Naive thymus-derived CD8-positive, alpha-beta T cell (primary cell): ENCODE results near the gene RETREG2. TPM values are rescaled to one million over a fixed set of nuclear protein-coding genes. Genes with fewer than 3 reads are reported as not detected.

Experiments
- ATAC-seq, 2 donors: fragments of 150-1000 bp; cut with Tn5 transposase in 1 of 2; sonication (Bioruptor Pico), chemical (Tn5 transposase) in 1 of 2; 1 replicate in 1 of 2; 2 replicates in 1 of 2; pipeline ENCODE4 v1.10.0; 2021; ENCODE audit warnings: mild to moderate bottlenecking in 2 of 2, moderate library complexity in 2 of 2
- POLR2A ChIA-PET: fragments of 350-600 bp; sonication (Branson Sonifier 250); formaldehyde crosslinking; loops from one replicate; lab custom pipeline; 2021; ENCODE audit warnings: antibody characterized with exemption; lab: Charles Lee
- DNase-seq, 10 donors: peaks; one replicate each; pipeline versions ENCODE4 v3.0.0 to v3.0.0-alpha.2; 2020 to 2022
- H3K27ac Mint-ChIP-seq, 10 donors: one replicate each; pipeline ENCODE4 v1.8.0; 2020 to 2022; ENCODE audit warnings: mild to moderate bottlenecking in 10 of 10, mixed read lengths in 10 of 10, moderate library complexity in 4 of 10, inconsistent platforms in 1 of 10
- H3K27me3 Mint-ChIP-seq, 5 donors: one replicate each; pipeline ENCODE4 v1.8.0; 2021 to 2022; ENCODE audit warnings: mixed read lengths in 5 of 5
- H3K36me3 Mint-ChIP-seq, 3 donors: one replicate each; pipeline ENCODE4 v1.8.0; 2020 to 2022; ENCODE audit warnings: mixed read lengths in 3 of 3, mild to moderate bottlenecking in 2 of 3, inconsistent platforms in 1 of 3
- H3K4me1 Mint-ChIP-seq, 4 donors: one replicate each; pipeline ENCODE4 v1.8.0; 2021 to 2022; ENCODE audit warnings: mixed read lengths in 4 of 4
- H3K4me3 Mint-ChIP-seq, 10 donors: one replicate each; pipeline ENCODE4 v1.8.0; 2020 to 2022; ENCODE audit warnings: mild to moderate bottlenecking in 10 of 10, mixed read lengths in 10 of 10, moderate library complexity in 6 of 10, inconsistent platforms in 1 of 10
- H3K9me3 Mint-ChIP-seq, 9 donors: one replicate each; pipeline ENCODE4 v1.8.0; 2020 to 2022; ENCODE audit warnings: mixed read lengths in 9 of 9, mild to moderate bottlenecking in 3 of 9, inconsistent platforms in 1 of 9, moderate library complexity in 1 of 9
- polyA plus RNA-seq, 3 donors: library from polyadenylated mRNA; unstranded; fragments of 300-500 nt; fragmentation: Illumina TruSeq; gene quantifications; one replicate each; pipeline ENCODE4 v1.2.3, GENCODE V29; 2021
- total RNA-seq, 8 experiments: library from RNA in 2 of 8; stranded (reverse) in 2 of 8; gene quantifications; one replicate each; pipeline ENCODE4 v1.2.3 and lab custom pipeline; 2021 to 2026

RETREG2 gene
- total and polyA plus RNA-seq, 5 experiments from 2014 or later: 52.0 to 113 (median 64.3) TPM

DNA sequence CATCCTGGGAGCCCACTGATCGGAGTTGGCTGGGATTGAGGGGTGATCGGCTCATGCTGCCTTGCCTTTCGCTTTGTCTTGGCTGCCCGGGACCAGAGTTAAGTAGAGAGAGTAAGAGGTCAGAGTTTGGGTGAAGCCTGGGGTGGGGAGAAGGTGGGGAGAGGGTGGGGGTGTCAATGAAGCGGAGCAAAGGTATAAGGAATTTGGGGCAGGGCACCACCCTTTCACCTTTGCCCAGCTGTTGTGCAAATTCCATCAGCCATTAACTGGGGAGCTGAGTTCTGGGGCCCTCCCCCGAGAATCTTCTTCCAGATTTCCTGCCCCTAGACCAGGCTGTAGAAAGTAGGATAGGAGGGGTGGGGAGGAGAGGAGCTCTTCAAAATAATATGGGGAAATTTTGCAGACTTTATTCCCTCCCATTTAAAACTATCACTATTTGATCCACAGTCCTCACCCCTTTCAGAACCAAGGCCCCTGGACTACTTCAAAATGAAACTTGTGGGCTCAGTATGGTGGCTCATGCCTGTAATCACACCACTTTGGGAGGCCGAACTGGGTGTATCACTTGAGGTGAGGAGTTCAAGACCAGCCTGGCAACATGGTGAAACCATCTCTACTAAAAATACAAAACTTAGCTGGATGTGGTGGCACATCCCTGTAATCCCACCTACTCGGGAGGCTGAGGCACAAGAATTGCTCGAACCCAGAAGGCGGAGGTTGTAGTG, 8.0 kb upstream of the RETREG2 start, which contains the start of gene SLC23A3:
Gene SLC23A3, minus strand, starts transcription at position 100 of the 725 bp plus-strand sequence. Its CDS starts 45 bp downstream, at position 55.
- Mint-ChIP-seq H3K27ac (peak within 1 kb of the TSS in 4 of 10 donors; percentile 11 to 63 (median 36)), H3K4me3 (no peak within 1 kb of the TSS)
- POLR2A ChIA-PET: interaction anchor here (1.4 to 18.9 kb wide), 3 partner anchors 10 to 32 kb away, joined by 4 to 674 read pairs (median 13); partner anchors contain the start of gene ZFAND2B

DNA sequence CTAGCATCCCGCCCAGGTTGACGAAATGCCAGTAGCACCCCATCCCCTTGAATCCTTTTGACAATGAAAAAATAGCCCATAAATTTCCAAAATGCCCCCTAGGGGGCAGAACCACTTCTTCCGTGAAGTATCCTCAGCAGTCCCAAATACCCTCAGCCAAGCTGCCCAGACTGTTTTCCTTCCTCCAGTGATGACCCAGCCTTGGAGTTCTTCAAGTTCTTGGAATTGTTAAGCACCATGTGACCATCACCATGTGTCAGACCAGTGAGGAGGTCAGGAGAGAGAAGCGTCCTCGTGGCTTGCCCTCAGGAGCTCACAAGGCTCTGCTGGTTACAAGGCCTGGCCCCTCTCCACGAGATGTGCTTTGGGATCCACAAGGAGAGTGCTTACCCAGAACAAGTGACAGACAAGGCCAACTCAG, 6.8 kb upstream of the RETREG2 start:
- Mint-ChIP-seq H3K9me3 (no peaks in the 10 kb centered on the region), H3K27ac (peak overlapping the region in 8 of 10 donors; percentile 21 to 89 (median 48)), H3K27me3 (no peaks in the 10 kb centered on the region), H3K4me1 (peaks cover 22 to 46% (median 35%) of the 10 kb centered on the region in 4 donors), H3K36me3 (peaks cover 5 to 43% (median 8%) of the 10 kb centered on the region in 3 donors), H3K4me3 (peak overlapping the region in 1 of 10 donors; percentile 60)
- ATAC-seq: peak; percentile 65 to 74
- DNase-seq: peak in 7 of 10 donors; percentile 20 to 62 (median 37)
- POLR2A ChIA-PET: interaction anchor here (0.5 to 18.9 kb wide), 7 partner anchors 10 to 790 kb away, joined by 3 to 674 read pairs (median 4); partner anchors contain the start of genes ANKZF1, ATG9A, GLB1L and STK16

More for the DNA sequence above, 8.0 kb upstream of the RETREG2 start, which contains the start of gene SLC23A3:
- Mint-ChIP-seq H3K4me1 (peaks cover 23 to 35% (median 24%) of the 10 kb centered on the region in 4 donors), H3K36me3 (peaks cover 5 to 40% (median 8%) of the 10 kb centered on the region in 3 donors), H3K9me3 (no peaks in the 10 kb centered on the region), H3K27me3 (no peaks in the 10 kb centered on the region)
- ATAC-seq (no peak), DNase-seq (no peak)

DNA sequence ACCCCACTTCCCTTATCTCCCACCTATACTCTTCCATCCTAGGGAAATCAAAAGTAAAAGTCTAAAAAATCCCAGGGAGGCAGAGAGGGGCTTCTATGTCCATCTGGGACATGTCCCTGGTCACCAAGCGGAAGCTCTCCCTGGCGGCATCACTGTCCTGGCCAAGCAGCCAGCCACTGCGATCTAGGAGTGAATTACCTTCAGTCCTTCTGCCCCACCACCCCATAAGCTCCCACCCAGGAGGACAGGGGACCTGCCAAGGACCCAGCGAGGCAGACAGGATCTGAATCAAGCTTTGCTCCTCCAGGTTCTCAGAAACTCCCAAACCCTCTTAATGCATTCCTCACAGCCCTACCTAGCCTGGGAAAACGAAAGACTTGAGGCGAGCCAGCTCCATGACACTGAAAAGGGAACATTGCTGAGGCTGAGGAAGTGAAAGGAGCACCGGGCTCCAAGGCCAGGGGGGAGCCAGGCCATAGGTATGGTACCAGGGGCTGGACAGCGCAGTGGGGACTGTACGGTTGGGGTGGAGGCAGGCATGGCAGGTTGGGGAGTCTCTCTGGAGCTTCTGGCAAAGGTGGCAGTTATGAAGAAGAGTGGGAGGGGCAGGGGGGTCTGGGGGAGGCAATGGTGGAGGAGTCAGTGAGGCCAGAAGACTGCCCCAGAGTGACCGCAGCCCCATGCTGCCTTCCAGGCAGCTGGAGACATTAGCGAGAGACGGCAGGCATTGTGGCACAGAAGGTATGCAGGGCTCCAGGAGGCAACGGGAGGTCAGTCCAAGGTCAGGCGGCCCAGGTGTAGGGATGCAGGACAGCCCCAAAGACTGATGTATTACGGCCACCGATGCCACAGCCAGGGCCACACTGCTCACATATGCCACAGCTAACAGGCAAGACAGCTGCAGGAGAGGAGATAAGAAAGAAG, 5.6 kb upstream of the RETREG2 start:
- peak overlapping the region in 2 of 10 donors; percentile 14 to 38 for H3K4me3 Mint-ChIP-seq
- H3K9me3 Mint-ChIP-seq: no peaks in the 10 kb centered on the region
- H3K4me1 Mint-ChIP-seq: peaks cover 27 to 48% (median 40%) of the 10 kb centered on the region in 4 donors
- peaks cover 5 to 43% (median 8%) of the 10 kb centered on the region in 3 donors for H3K36me3 Mint-ChIP-seq
- no peak for DNase-seq
- peak overlapping the region in 6 of 10 donors; percentile 27 to 76 (median 42) for H3K27ac Mint-ChIP-seq
- H3K27me3 Mint-ChIP-seq: no peaks in the 10 kb centered on the region
- POLR2A ChIA-PET: interaction anchor here (1.2 to 18.9 kb wide), 4 partner anchors 9 to 57 kb away, joined by 4 to 674 read pairs (median 9); partner anchors contain the start of genes ANKZF1, ATG9A, NHEJ1 and ZFAND2B
- ATAC-seq: no peak

DNA sequence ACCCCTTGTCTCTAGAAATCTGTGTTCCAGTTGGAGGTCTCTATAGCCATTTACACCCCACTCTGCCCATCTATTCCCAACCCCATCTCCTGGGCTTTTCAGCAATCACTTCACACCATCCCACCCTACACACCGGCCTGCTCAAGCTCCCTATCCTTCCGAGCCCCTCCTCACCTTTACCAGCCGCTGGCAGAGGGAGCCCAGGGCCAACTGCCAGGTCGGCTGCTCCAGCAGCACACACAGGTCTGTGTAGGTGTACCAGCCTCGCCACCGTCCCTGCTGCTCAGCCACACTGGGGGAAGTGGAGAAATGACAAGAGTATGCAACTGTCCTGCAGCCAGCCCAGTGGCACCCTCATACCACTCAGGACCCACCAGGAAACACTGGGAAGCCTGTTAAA, 4.9 kb upstream of the RETREG2 start:
- no peaks in the 10 kb centered on the region for H3K27me3 Mint-ChIP-seq
- POLR2A ChIA-PET: interaction anchor here (2.7 to 18.9 kb wide), 2 partner anchors 8 to 29 kb away, joined by 13 to 674 read pairs; partner anchors contain the start of gene ZFAND2B
- ATAC-seq: no peak
- H3K9me3 Mint-ChIP-seq: no peaks in the 10 kb centered on the region
- peak overlapping the region in 1 of 10 donors; percentile 38 for H3K4me3 Mint-ChIP-seq
- DNase-seq: no peak
- peak overlapping the region in 3 of 10 donors; percentile 32 to 76 (median 53) for H3K27ac Mint-ChIP-seq
- H3K4me1 Mint-ChIP-seq: peaks cover 27 to 48% (median 43%) of the 10 kb centered on the region in 4 donors
- H3K36me3 Mint-ChIP-seq: peaks cover 5 to 43% (median 8%) of the 10 kb centered on the region in 3 donors

DNA sequence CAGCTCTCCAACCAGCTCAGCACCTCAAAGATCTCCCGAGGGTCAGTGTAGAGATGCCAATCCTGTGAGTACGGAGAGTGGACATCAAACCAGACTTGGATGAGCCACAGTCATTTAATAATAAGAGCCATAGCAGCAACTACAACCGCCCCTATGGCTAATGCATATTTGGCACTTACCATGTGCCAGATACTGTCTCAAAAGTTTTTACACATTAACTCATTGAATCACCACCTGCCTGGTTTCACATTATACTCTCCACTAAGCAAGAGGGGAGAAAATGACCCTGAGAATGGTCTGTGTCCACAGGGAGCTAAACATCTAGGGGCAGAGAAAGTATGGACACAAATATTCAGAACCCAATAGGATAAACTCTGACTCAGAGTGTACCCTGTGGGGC, 3.9 kb upstream of the RETREG2 start:
- Mint-ChIP-seq H3K27ac (peak overlapping the region in 9 of 10 donors; percentile 60 to 95 (median 81)), H3K36me3 (peaks cover 5 to 43% (median 8%) of the 10 kb centered on the region in 3 donors), H3K9me3 (no peaks in the 10 kb centered on the region), H3K4me1 (peaks cover 34 to 54% (median 49%) of the 10 kb centered on the region in 4 donors), H3K4me3 (peak overlapping the region in 9 of 10 donors; percentile 50 to 98 (median 69)), H3K27me3 (no peaks in the 10 kb centered on the region)
- DNase-seq (no peak), ATAC-seq (no peak)
- POLR2A ChIA-PET: interaction anchor here (3.9 to 18.9 kb wide), 3 partner anchors 9 to 78 kb away, joined by 39 to 674 read pairs (median 111); partner anchors contain the start of genes TUBA4A, TUBA4B and ZFAND2B

DNA sequence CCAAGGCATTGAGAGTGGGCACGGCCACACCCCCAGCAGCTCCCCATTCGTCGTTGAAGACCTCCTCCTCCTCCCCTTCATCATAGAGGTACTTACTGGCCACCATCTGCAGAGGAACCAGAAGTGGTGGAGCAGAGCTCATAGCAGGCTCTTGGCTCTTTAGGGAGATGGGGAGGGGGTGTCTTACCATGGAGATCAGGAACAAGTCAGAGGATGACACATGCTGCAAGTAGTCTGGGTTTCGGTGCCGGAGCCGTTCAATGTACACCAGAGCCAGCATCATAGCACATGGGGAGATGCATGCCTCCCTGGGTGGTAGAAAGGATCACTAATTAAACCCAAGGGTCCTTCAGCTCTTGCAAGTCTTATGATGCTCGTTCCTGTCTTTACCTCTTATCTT, 3.3 kb upstream of the RETREG2 start:
- peaks cover 5 to 43% (median 8%) of the 10 kb centered on the region in 3 donors for H3K36me3 Mint-ChIP-seq
- no peaks in the 10 kb centered on the region for H3K9me3 Mint-ChIP-seq
- POLR2A ChIA-PET: interaction anchor here (1.1 to 18.9 kb wide), 6 partner anchors 10 to 104 kb away, joined by 3 to 674 read pairs (median 36); partner anchors contain the start of genes DNAJB2, TUBA4A, TUBA4B and ZFAND2B
- no peak for DNase-seq
- H3K4me3 Mint-ChIP-seq: peak overlapping the region; percentile 50 to 98 (median 72)
- peaks cover 37 to 59% (median 56%) of the 10 kb centered on the region in 4 donors for H3K4me1 Mint-ChIP-seq
- H3K27me3 Mint-ChIP-seq: no peaks in the 10 kb centered on the region
- no peak for ATAC-seq
- H3K27ac Mint-ChIP-seq: peak overlapping the region in 7 of 10 donors; percentile 63 to 92 (median 76)

DNA sequence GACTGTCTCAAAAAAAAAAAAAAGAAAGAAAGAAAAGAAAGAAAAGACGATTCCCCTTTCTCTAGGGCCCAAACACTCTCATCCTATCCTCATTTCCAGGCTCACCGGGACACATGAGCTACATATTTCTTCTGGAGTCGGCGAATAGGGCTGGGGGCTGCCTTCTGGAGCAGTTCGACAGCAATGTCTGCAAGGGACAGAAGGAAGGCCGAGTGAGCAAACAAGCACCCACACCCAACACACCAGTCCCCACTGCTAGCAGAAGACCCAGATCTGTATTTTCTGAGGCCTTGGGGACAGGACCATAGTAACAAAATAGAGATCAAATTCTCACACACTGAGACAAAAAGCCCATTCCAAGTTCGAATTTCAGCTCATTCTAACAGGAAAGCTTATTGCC, 2.6 kb upstream of the RETREG2 start:
- POLR2A ChIA-PET: interaction anchor here (0.7 to 18.9 kb wide), 14 partner anchors 9 to 465 kb away, joined by 3 to 674 read pairs (median 12); partner anchors contain the start of genes ANKZF1, ATG9A, DNAJB2 and GLB1L
- H3K9me3 Mint-ChIP-seq: no peaks in the 10 kb centered on the region
- H3K4me3 Mint-ChIP-seq: peak overlapping the region; percentile 82 to 98 (median 96)
- H3K27ac Mint-ChIP-seq: peak overlapping the region in 9 of 10 donors; percentile 82 to 99 (median 91)
- no peaks in the 10 kb centered on the region for H3K27me3 Mint-ChIP-seq
- H3K36me3 Mint-ChIP-seq: peaks cover 5 to 50% (median 8%) of the 10 kb centered on the region in 3 donors
- H3K4me1 Mint-ChIP-seq: peaks cover 40 to 66% (median 62%) of the 10 kb centered on the region in 4 donors
- ATAC-seq (no peak), DNase-seq (no peak)

DNA sequence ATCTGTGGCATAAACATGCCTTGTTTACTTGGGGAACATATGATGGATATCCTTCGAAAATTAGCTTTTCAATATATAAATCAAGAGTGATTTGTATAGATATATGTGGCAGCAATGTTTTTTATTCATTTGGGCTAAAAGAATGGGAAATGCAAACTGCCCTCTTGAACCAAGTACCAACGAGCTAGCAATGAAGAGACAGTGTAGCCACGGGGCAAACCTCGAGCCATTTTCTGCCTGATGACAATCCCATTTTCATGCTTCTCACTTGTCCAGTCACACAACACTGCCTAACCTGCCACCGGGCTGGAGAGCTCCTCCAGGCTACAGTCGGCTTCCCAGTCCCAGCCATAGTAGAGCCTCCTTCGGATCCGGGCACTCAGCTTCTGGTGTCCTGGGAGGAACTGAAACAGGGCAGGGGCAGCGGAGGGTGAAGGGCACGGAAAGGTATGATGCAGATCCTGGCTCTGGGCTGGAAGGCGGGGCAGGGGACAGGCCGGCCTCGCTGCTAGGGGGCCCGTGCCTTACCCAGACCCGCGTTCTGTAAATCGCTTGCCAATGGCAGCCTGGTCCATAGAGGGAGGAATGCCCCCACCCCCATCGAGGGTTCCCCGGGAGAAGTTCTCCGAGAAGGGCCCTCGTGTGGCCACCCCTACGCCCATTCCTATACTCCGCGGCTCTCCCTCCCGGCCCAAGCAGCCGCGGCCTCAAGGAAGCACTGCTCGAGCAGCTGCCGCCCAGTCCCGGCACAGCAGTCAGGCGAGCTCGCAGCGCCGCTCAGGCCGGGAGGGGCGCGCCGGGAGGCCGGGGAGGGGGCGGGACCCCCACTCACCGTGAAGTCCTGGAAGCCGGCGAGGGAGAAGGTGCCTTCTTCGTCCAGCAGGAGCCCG, 1.9 kb upstream of the RETREG2 start:
- ATAC-seq (peak; percentile 21 to 30), DNase-seq (peak in 5 of 10 donors; percentile 22 to 35 (median 25))
- H3K27me3 Mint-ChIP-seq: no peaks in the 10 kb centered on the region
- peak overlapping the region; percentile 82 to 98 (median 96) for H3K4me3 Mint-ChIP-seq
- H3K27ac Mint-ChIP-seq: peak overlapping the region in 9 of 10 donors; percentile 82 to 99 (median 92)
- peaks cover 5 to 52% (median 12%) of the 10 kb centered on the region in 3 donors for H3K36me3 Mint-ChIP-seq
- POLR2A ChIA-PET: interaction anchor here (0.6 to 18.9 kb wide), 23 partner anchors 9 to 466 kb away, joined by 3 to 674 read pairs (median 7); partner anchors contain the start of genes ABCB6, ANKZF1, ATG9A and DNAJB2
- H3K9me3 Mint-ChIP-seq: no peaks in the 10 kb centered on the region
- H3K4me1 Mint-ChIP-seq: peaks cover 44 to 69% (median 67%) of the 10 kb centered on the region in 4 donors

DNA sequence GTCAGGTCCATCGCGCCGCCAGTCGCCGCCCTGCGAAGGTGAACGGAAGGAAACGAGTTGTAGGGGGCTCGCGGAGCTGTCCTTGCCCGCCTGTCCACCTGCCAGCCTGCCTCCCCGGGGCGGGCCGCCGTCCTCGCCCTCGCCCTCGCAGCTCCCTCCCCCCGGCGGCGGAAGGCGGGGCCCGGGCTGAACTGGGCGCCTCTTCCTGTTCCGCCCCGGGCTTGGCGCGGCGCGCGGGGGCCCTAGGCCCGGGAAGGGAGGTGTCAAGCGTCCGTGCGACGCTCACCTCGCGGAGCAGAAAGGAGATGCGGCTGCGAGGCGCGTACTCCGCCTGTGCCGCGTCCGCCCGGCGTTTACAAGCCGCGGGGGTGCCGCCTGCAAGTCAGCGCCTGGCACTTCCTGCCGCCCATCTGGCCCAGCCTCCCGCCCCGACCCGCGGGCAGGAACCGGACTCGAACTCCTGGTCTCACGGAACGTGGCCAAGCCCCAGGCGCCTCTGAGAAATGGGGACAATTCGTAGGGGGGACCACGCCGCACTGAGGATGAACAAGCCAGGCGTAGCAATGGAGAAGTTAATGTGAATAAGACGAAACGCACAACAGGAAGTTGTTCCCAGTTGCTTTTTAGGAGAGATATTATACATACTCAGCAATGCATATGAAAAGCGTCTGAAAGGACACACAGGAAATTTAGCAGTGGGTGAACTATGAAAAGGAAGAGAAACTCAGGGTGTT, 1.1 kb upstream of the RETREG2 start, which contains the start of gene CNPPD1:
Gene CNPPD1, minus strand, starts transcription at position 108 of the 734 bp plus-strand sequence. Its CDS starts 97 bp downstream, at position 11.
- Mint-ChIP-seq H3K4me3 (peak within 1 kb of the TSS; percentile 90 to 98 (median 96)), H3K27ac (peak within 1 kb of the TSS; percentile 96 to 99 (median 98)), H3K36me3 (peaks cover 5 to 52% (median 19%) of the 10 kb centered on the region in 3 donors), H3K27me3 (no peaks in the 10 kb centered on the region), H3K9me3 (no peaks in the 10 kb centered on the region), H3K4me1 (peaks cover 45 to 72% (median 69%) of the 10 kb centered on the region in 4 donors)
- ATAC-seq: peak; percentile 79 to 81
- peak; percentile 77 to 92 (median 86) for DNase-seq
- POLR2A ChIA-PET: interaction anchor here (0.6 to 18.9 kb wide), 22 partner anchors 12 to 854 kb away, joined by 3 to 674 read pairs (median 10); partner anchors contain the start of genes ABCB6, ANKZF1, ATG9A and DNAJB2
